ENCODE data around the gene AGPAT4.

DNA sequence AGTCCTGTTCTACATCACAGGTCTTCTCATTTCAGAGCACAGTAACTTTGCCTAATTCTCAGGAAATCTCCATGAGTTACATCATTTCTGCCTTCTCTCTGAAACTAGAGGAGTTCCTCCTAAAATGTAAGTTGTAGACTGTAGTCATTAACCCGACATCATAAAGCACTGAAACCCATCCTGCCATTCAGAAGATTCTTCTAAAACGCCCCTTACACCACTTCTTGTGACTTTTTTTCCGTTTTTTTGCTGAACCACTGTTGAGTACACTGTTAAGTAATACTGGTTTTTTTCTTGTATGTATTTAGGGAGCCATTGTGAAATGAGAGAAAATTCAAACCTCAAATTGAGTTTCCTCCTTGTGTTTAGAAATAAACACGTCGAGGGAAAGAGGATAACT is 164.9 kb downstream of the AGPAT4 start:
- TF ChIP-seq CTCF (IDR thresholded peaks at IDR 0.05 in 4 of 5, conservative IDR thresholded peaks at IDR 0.05 in 1 of 5) (no peak), POLR2A (IDR thresholded peaks at IDR 0.05) (no peak)
